Activated CD4-positive, CD25-positive, alpha-beta regulatory T cell (primary cell): Measurements from ENCODE around the gene RTP3.

Source experiments
- DNase-seq, 4 experiments: peaks; one replicate each; lab custom pipeline; 2025; lab: John Stamatoyannopoulos, UW

Gene RTP3

GRCh38 chr3:46497556-46498265, at the start of gene RTP3:
RTP3 (plus strand) TSS chr3:46497976; CDS start chr3:46498063, 87 bp downstream.
- DNase-seq: no peak

GRCh38 chr3:46448721-46449120, 49.1 kb upstream of the RTP3 start:
- DNase-seq: no peak

- no peak for DNase-seq
These were observed 47.8 kb upstream of the RTP3 start for GRCh38 chr3:46449755-46450552.

DNA sequence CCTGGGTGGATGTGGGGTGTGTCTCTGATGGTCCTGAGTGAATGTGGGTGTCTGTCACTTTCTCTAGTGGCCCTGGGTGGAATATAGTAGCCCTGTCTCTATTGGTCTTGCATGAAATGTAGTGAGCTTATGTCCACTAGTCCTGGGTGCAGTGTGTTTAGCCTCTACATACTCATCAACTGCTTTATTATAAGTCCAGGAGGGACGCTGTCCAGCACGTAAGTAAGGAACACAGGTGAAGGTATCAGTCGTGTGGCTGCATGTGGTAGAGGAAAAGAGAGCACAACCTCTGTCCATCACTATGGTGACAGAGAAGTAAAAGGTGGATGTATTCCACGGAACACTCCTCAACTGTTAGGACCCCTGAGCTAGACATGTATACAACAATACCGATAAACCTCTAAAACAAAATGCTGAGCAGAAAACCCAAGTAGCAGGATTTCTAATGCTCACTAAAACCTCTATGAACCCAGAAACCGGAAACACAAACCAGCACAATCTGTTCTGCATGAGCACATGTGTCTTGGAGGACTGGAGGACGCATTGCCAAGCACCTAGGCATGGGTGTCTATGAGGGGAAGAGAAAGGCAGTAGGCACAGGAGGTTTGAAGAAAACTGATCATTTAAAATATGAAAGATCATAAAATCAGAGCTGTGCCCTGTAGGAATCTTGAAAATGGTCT, 44.1 kb upstream of the RTP3 start:
- no peak for DNase-seq

GRCh38 chr3:46454209-46454595, 43.6 kb upstream of the RTP3 start:
- no peak for DNase-seq

DNA sequence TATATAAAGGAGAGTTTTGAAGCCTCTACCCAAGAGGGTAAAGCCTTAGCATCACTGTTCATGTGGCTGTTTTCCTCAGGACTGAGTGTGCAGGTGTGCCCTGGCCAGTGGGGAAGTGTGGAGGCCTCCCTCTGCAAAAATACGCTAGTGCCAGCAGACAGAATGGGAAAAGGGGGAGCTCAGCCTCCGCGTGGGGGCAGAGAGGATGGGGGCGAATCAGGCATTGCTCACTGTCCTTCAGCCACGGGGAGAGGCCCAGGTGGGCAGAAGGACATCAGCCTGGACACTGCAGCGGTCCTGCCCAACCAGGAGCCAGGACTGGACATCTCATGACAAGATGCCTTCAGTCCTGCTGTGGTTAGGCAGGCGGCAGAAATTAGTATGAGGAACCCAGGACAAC, 43.2 kb upstream of the RTP3 start:
- no peak for DNase-seq

- DNase-seq: no peak
These were observed 42.3 kb upstream of the RTP3 start for GRCh38 chr3:46455231-46456115.

DNA sequence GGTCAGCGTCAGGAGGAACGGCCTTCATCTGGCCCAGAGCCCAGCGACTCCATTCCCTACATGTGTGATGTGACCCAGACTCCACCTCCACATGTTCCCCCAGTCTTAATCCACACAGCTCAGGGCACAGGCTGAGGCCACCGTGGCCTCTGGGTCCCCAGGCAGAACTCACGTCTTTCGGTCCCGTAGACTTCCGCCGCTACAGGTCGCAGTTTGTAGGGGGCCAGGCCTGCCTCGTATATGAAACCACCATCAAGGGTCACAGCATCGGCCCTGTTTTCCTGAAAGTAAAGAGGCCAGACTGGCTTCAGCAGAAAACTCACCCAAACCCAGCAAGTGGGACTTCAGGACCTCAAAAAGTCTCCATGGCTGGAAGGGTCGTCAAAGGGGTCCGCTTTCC, 41.7 kb upstream of the RTP3 start:
- no peak for DNase-seq

DNA sequence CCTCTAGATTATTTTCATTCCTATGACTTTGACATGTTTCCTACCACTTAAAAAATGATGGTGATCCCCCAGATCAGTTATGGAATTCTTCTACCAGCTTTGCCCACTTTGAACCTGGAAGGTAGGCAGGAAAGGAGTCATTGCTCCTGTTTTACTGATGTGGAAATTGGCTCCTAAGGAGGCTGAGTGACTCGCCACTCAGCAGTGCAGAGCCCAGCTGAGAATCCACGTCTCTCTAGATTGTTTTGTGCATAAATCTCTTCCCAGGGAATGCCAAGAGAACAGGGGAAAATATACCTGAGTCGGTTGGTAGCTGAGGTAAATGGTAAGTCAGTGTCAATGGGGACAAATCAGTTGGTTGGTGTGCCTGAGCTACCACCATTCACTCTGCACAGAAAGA, 37.7 kb upstream of the RTP3 start:
- no peak for DNase-seq

- DNase-seq: no peak
These were observed 35.7 kb upstream of the RTP3 start for GRCh38 chr3:46462111-46462510.

DNA sequence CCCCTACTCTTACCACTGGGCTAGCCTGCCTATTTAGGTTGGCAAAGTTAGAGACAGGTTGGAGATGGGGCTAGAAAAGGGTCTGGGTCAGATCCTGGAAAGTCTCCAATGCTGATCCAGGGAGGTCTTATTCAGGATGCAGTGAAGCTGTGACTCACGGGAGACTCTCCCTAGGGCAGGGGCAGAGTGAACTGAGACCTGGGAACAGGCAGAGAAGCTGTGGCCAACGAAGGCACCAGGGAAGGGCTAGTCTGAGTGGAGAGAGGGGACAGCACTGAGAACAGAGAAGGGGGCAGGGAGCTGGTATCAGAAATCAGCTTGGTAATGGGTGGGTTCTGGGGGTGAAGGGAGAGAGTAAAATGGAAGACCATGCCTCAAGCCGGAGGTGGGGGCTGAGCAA, 35.3 kb upstream of the RTP3 start:
- DNase-seq: no peak

DNA sequence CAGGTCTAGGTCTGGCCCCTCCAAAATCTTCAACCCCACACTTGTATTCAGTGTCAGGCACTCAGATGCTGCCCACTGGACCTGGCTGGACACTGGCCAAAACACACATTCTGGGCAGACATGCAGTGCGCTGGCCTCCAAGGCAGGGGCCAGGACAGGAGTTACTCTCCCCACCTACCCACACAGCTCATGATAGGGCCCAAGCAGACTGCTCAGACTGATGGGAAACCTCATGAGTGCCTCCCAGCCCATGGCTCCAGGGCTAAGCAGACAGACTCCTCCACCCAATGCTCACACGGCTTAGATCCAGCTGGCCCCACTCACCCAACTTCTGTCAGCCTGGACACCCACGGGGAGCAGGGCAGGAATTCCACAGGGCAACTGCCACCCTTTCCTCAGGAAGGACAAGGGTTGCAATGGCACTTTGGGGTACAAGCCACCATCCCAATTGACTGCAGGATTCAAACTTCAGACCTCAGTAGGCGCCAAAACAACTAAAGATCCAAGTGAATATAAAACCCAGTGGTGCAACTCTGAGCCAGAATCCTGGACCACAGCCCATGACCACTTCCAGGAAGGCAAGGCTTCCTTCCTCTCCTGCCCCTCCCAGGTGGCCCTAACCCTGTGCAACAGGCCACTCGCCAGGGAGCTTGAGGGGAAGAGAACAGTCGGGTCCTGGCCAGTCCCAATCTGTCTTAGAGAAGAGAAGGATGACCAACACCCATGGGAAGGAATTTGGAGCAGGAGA, 34.5 kb upstream of the RTP3 start:
- DNase-seq: no peak

DNA sequence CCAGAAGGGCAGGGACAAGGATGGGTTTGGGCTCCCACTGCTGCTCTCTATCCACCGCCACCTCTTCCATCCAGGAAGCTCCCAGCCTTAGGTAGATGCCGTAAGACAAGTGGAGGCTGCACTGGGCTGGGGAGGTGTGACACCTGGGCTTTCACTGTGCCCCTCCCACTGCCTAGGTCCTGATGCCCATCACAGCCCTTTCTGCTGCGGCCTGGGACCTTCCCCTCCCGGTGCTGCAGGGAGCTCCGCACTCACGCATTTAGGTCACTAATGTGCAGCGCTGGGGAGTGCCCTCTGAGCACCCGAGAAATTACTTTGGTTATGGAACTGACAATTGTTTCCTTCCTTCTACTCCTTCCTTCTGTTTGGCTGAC, 33.9 kb upstream of the RTP3 start:
- DNase-seq: no peak

DNA sequence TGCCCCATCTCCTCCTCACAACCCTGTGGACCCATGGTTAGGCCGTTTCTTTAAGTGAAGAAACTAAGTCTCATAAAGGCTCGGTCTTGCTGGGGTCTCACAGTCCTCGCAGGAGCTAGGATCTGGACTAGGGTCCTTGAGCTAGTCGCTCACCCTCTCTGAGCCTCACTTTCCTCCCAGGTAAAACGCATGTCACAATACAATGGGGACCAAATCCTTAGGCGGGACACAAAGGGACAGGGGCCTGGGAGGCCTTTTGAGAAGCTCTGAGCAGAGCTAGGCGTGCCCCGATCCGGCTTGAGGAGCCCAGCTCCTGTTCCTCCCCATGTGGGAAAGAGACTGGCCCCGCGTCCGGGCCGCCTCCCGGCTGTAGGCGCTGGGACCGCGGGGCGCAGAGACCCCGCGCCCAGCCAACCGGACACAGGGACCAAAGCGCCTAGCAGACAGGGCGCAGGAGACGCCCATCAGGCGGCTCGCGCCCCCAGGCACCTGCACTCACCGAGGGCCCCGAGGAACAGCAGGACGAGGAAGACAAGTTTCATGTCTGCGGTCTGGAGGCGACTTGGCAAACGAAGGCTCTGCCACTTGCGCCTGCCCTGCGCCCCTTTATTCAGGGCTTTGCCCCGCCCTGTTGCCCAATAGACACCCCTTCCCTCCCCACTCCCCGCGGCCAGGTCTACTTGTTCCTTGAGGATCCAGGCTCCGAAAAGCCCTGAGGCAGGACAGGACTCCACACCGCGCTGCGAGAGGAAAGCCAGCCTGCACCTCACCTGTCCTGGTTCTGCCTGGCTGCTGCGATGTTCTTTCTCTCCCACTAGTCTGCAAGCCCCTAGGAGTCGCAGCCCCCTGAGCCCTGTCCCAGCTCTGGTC, 33.2 kb upstream of the RTP3 start, which contains the start of gene LTF:
LTF (minus strand) TSS at position 580 of the 870 bp plus-strand sequence; CDS start at position 542, 38 bp downstream.
- no peak for DNase-seq

- DNase-seq: no peak
These were observed 32.6 kb upstream of the RTP3 start for GRCh38 chr3:46465196-46465520.

DNA sequence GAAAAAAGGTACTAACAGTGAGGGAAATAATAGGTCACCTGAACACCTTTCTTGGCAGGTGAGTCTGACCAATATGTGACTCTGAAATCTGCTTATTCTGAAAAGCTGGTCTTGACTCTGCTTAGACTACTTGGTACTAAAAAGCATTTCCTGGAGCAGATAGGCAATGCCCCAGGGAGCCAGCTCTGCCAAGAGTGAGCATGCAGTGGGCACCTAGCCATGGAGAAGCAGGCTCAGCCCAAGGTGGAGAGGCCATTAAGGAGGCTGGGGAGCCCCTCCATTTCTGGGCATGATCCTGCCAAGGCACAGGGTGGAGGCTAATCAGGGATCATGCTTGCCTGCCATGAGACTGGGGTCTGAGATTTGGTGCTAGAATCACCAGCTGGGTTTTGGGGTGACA, 31.5 kb upstream of the RTP3 start:
- no peak for DNase-seq

GRCh38 chr3:46466871-46467403, 30.8 kb upstream of the RTP3 start:
- no peak for DNase-seq

DNA sequence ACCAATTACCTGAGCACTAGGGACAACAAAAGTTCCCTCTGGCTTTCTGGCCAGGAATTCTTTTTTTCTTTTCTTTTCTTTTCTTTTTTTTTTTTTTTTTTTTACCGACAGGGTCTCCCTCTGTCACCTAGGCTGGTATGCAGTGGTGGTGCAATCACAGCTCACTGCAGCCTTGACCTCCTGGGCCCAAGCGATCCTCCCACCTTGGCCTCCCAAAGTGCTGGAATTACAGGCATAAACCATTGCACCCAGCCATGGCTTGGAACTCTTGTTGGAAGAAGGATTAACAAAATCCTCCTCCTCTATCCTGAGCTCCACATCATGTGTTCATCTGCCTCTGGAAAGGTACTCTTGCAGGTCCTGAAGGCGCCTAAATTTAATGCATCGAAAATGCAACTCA, 30.2 kb upstream of the RTP3 start:
- no peak for DNase-seq

- no peak for DNase-seq
These were observed 28.8 kb upstream of the RTP3 start for GRCh38 chr3:46468753-46469600.
